Calu3 (cell line): ENCODE data around the gene ITGA11. TPM values are rescaled to one million over a fixed set of nuclear protein-coding genes. Genes with fewer than 3 reads are reported as not detected.

Experiments
- BruUV-seq: library from RNA; stranded (reverse); fragments of 400-500 nt; replicated peaks from 2 replicates; lab custom pipeline; 2021; lab: Mats Ljungman, UMichigan
- CTCF ChIA-PET: fragments of 300-600 bp; sonication (Branson Sonifier 250); formaldehyde crosslinking; loops from one replicate; lab custom pipeline; 2022; ENCODE audit warnings: antibody characterized with exemption; lab: Charles Lee
- DNase-seq: peaks from one replicate; pipeline ENCODE4 v3.0.0; 2022
- H3K27ac Mint-ChIP-seq: one replicate; pipeline ENCODE4 v1.8.0; 2022; ENCODE audit warnings: mixed read lengths; ENCODE audit not compliant: unreplicated experiment
- H3K27me3 Mint-ChIP-seq: one replicate; pipeline ENCODE4 v1.8.0; 2022; ENCODE audit warnings: mixed read lengths; ENCODE audit not compliant: unreplicated experiment
- H3K36me3 Mint-ChIP-seq: one replicate; pipeline ENCODE4 v1.8.0; 2022; ENCODE audit warnings: mild to moderate bottlenecking, moderate library complexity, mixed read lengths; ENCODE audit not compliant: insufficient read depth, unreplicated experiment
- H3K4me1 Mint-ChIP-seq: one replicate; pipeline ENCODE4 v1.8.0; 2022; ENCODE audit warnings: mild to moderate bottlenecking, low read depth, mixed read lengths; ENCODE audit not compliant: unreplicated experiment
- H3K4me3 Mint-ChIP-seq: one replicate; pipeline ENCODE4 v1.8.0; 2022; ENCODE audit warnings: mild to moderate bottlenecking, low read depth, moderate library complexity, mixed read lengths; ENCODE audit not compliant: unreplicated experiment
- H3K9me3 Mint-ChIP-seq: one replicate; pipeline ENCODE4 v1.8.0; 2022; ENCODE audit warnings: low read depth, mixed read lengths; ENCODE audit not compliant: unreplicated experiment
- CTCF ChIP-seq: fragments of 200-600 bp; IDR thresholded peaks from one replicate; pipeline ENCODE4 v1.8.0; 2022; ENCODE audit warnings: antibody characterized with exemption; ENCODE audit not compliant: unreplicated experiment
- intact Hi-C: fragments of 100-400 bp; cut with micrococcal nuclease; formaldehyde crosslinking; loops from one replicate; pipeline ENCODE4 v1.10.0; 2022; ENCODE audit not compliant: unreplicated experiment
- total RNA-seq: library from RNA; stranded (reverse); gene quantifications from 2 replicates; pipeline ENCODE4 v1.2.3, GENCODE V29; 2022

The ITGA11 gene
- total RNA-seq, 1 experiment from 2014 or later: not detected

DNA sequence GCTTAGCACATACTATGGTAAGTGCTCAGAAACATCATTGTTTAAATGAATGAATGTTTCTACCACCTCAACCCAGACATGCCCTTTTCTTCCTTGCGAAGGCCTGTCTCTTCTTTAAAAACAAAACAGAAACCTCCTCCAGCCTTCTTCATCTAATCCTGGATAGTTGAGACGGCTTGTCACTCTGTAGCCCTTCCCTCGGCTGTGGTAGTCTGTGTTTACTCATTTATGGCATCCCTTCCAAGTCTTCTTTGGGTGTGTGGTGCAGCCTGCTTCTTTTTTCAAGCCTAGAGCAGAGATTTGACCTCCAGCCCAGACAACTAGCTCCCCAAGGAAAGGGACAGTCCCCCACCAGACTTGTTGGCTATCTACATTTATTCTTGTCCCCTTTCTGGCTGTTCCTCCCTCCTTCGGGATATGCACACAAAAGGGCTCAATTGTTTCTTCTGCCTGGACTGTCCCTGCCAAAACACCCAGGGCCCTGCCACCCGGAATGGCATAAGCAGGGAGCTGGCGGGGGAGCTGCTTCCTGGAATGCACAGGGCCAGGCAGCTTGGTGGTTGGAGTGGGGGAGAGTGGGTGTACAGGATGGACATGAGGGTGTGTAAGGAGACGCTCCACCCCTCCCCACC, 67.8 kb downstream of the ITGA11 start:
- CTCF ChIA-PET: no interaction called here

GRCh38 chr15:68363353-68363752, 68.6 kb downstream of the ITGA11 start:
- Mint-ChIP-seq H3K27me3 (peaks cover 3% of the 10 kb centered on the region), H3K9me3 (no peaks in the 10 kb centered on the region), H3K4me1 (no peaks in the 10 kb centered on the region), H3K36me3 (no peaks in the 10 kb centered on the region), H3K4me3 (no peak overlapping the region), H3K27ac (no peak overlapping the region)
- TF ChIP-seq CTCF: no peak
- no TSS peak for BruUV-seq
- DNase-seq: no peak
- intact Hi-C loops: no loop called here
- CTCF ChIA-PET: no interaction called here

More for the DNA sequence above, 67.8 kb downstream of the ITGA11 start:
- no peaks in the 10 kb centered on the region for H3K27me3 Mint-ChIP-seq
- H3K9me3 Mint-ChIP-seq: no peaks in the 10 kb centered on the region
- no peak overlapping the region for H3K4me3 Mint-ChIP-seq
- no peak for DNase-seq
- H3K36me3 Mint-ChIP-seq: no peaks in the 10 kb centered on the region
- no peak for TF ChIP-seq CTCF
- no peaks in the 10 kb centered on the region for H3K4me1 Mint-ChIP-seq
- H3K27ac Mint-ChIP-seq: no peak overlapping the region
- no TSS peak for BruUV-seq
- intact Hi-C loops: no loop called here

GRCh38 chr15:68362537-68363126, 69.3 kb downstream of the ITGA11 start:
- peaks cover 10% of the 10 kb centered on the region for H3K27me3 Mint-ChIP-seq
- CTCF ChIA-PET: interaction anchor here (0.7 kb wide), 1 partner anchor 1702 kb away, joined by 15 read pairs; no protein-coding TSS in a partner anchor
- no peaks in the 10 kb centered on the region for H3K36me3 Mint-ChIP-seq
- no peak for TF ChIP-seq CTCF
- no TSS peak for BruUV-seq
- no peak overlapping the region for H3K27ac Mint-ChIP-seq
- H3K4me3 Mint-ChIP-seq: no peak overlapping the region
- intact Hi-C loops: no loop called here
- DNase-seq: no peak
- no peaks in the 10 kb centered on the region for H3K4me1 Mint-ChIP-seq
- H3K9me3 Mint-ChIP-seq: no peaks in the 10 kb centered on the region

- no TSS peak for BruUV-seq
- no peak overlapping the region for H3K27ac Mint-ChIP-seq
- intact Hi-C loops: no loop called here
- H3K4me1 Mint-ChIP-seq: no peaks in the 10 kb centered on the region
- no peaks in the 10 kb centered on the region for H3K9me3 Mint-ChIP-seq
- TF ChIP-seq CTCF: no peak
- peaks cover 22% of the 10 kb centered on the region for H3K27me3 Mint-ChIP-seq
- DNase-seq: no peak
- H3K36me3 Mint-ChIP-seq: no peaks in the 10 kb centered on the region
- H3K4me3 Mint-ChIP-seq: no peak overlapping the region
- CTCF ChIA-PET: interaction anchor here (0.6 to 1.3 kb wide), 4 partner anchors 11 to 120 kb away, joined by 3 to 4 read pairs (median 4); no protein-coding TSS in a partner anchor
Measured at GRCh38 chr15:68360721-68361120, 71.2 kb downstream of the ITGA11 start.
